GM12865 (cell line): ENCODE results near the gene NAGPA.

ENCODE experiments used
- DNase-seq: peaks from one replicate; pipeline ENCODE4 v3.0.0; 2010; ENCODE audit warnings: low read depth
- H3K4me3 ChIP-seq: 2 replicates; pipeline ENCODE4 v1.5.1; 2011; ENCODE audit warnings: mild to moderate bottlenecking, low read depth, low read length, control low read depth
- CTCF ChIP-seq: IDR thresholded peaks from 2 replicates; pipeline ENCODE4 v1.5.1; 2011; ENCODE audit warnings: low read length, control low read depth, low read depth, inconsistent platforms; ENCODE audit not compliant: insufficient read depth; ENCODE audit errors: missing control alignments

The NAGPA gene

DNA sequence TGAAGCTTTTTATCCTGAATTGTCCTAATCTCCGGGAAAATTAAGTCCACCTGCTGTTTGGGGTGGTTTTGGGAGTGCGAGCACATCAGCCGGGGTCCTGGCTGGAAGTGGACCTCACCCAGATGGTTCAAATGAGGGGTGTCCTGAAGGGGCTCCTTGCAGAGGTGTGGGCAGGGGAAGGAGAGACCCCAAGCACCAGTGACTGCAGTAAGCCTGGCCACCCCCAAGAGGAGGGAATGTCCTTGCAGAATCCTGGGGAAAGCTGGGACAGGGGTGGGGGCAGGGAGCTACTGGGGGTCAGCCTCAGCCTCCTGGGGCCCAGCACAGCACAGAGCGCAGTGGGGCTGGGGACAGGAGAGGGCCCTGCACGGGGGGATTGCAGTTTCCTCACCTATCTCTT lies 29.4 kb downstream of the NAGPA start:
- DNase-seq = no peak
- H3K4me3 ChIP-seq = no peak overlapping the region
- no peak for TF ChIP-seq CTCF

DNA sequence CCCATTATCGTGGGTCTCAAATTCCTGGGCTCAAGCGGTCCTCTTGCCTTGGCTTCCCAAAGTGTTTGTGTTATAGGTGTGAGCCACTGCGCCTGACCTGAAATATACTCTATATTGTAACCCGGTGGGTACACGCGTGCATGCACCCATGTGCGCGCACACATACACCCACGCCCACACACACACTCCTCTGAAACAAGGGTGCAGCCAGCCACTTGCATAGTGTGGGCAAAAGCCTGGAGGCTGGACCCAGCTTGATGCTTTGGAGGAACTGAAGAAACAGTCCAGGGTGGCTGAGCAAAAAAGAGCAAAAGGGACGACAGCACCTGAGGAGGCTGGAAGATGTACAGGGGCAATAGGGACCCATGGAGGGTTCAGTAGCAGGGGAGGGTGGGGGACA lies 29.9 kb downstream of the NAGPA start:
- no peak overlapping the region for H3K4me3 ChIP-seq
- no peak for TF ChIP-seq CTCF
- no peak for DNase-seq

DNA sequence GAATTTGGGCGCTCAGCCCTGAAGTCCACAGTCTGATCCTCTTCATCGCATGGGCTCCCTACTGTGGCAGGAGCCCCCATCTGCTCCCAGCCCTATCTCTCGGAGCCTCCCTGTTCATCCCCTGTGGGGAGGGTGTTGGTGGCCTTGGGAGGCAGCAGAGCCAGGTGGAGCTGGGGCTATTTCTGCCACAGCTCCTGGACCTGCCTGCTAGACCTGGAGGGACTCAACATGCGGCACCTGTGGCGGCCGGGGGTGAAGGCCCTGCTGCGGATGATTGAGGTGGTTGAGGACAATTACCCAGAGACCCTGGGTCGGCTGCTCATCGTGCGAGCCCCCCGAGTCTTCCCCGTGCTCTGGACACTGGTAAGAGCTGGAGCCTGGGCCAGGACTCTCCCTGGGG lies 30.5 kb downstream of the NAGPA start:
- no peak for TF ChIP-seq CTCF
- no peak for DNase-seq
- H3K4me3 ChIP-seq = no peak overlapping the region

- H3K4me3 ChIP-seq = no peak overlapping the region
- DNase-seq = no peak
- no peak for TF ChIP-seq CTCF
Measured at GRCh38 chr16:5002699-5003143, 31.0 kb downstream of the NAGPA start.

DNA sequence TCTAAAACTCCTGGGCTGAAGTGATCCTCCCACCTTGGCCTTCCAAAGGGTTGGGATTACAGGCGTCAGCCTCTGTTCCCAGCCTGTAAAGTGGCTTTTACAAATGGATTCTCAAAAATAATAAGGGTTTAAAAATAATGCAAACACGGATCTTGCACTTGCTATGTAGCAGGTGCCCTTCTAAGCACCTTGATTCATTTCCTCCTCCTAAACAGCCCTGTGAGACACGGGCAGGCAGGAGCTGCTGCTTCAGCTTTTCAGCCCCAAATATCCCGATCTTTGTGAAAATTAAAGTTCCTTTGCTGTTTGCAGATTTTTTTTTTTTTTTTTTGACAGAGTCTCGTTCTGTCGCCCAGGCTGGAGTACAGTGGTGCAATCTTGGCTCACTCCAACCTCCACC lies 31.7 kb downstream of the NAGPA start:
- H3K4me3 ChIP-seq = no peak overlapping the region
- no peak for DNase-seq
- no peak for TF ChIP-seq CTCF

- TF ChIP-seq CTCF = no peak
- DNase-seq = no peak
Measured at GRCh38 chr16:5001571-5001970, 32.2 kb downstream of the NAGPA start.

DNA sequence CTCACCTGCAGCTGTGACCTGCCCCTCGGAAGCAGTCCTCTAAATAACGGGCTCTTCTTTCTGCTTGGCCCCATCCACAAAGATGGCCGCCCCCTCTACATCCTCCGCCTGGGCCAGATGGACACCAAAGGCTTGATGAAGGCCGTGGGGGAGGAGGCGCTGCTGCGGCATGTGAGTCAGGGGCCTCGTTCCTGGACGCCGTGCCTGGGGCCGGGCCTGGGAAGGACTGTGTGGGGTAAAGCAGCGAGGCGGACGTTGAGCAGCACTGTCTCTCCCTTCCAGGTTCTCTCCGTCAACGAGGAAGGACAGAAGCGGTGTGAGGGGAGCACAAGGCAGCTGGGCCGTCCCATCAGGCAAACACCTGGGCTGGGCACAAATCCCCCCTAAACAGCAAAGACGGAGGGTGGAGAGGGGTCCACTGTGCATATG lies 33.1 kb downstream of the NAGPA start:
- DNase-seq = no peak
- TF ChIP-seq CTCF = no peak
- no peak overlapping the region for H3K4me3 ChIP-seq

More at GRCh38 chr16:5001571-5001970, 32.2 kb downstream of the NAGPA start:
- H3K4me3 ChIP-seq = no peak overlapping the region
